HCT116 (cell line): Measurements from ENCODE around the gene GNB1. TPM values are rescaled to one million over a fixed set of nuclear protein-coding genes. Genes with fewer than 3 reads are reported as not detected.
A peak's percentile ranks its signal among the peaks of the same experiment; 100 is the strongest.
"Not testable (repeated sequence)": the region's sequence is repeated elsewhere in the genome, so short reads cannot be mapped to it uniquely, and the experiment has no call there.

Experiments used
- ATAC-seq: fragments of 200-7000 bp; cut with Tn5 transposase; 2 replicates; pipeline ENCODE4 v1.9.1; 2020; ENCODE audit warnings: mild to moderate bottlenecking, moderate library complexity
- BruUV-seq: library from RNA; stranded (reverse); fragments of 400-500 nt; replicated peaks from 2 replicates; lab custom pipeline; 2021; lab: Mats Ljungman, UMichigan
- CTCF ChIA-PET: fragments of 300-600 bp; sonication (Branson Sonifier 250); formaldehyde crosslinking; loops from one replicate; lab custom pipeline; 2021; ENCODE audit warnings: antibody characterized with exemption; lab: Charles Lee
- POLR2A ChIA-PET: fragments of 300-600, 350-600 bp; sonication (Branson Sonifier 250); formaldehyde crosslinking; loops from one replicate; lab custom pipeline; 2021; ENCODE audit warnings: antibody characterized with exemption; lab: Charles Lee
- RAD21 ChIA-PET, 2 experiments: fragments of 300-600 bp; sonication (Branson Sonifier 250); formaldehyde crosslinking; loops; one replicate each; lab custom pipeline; 2023; ENCODE audit warnings: low total read pairs in 2 of 2; ENCODE audit not compliant: uncharacterized antibody in 2 of 2, unreplicated experiment in 2 of 2, low non-redundant PET in 1 of 2; lab: Charles Lee
- DNase-seq: peaks from one replicate; pipeline ENCODE4 v3.0.0-alpha.2; 2010; ENCODE audit warnings: low read depth, low spot score
- H2AFZ ChIP-seq: fragments of 200-600 bp; shearing (Covaris generic), sonication (generic); 2 replicates; pipeline ENCODE4 v1.6.1; 2017; ENCODE audit warnings: low read depth, mixed run types, mixed read lengths, antibody characterized with exemption, low read length; ENCODE audit not compliant: poor library complexity, severe bottlenecking
- H3K27ac ChIP-seq: 2 replicates; pipeline ENCODE4 v1.5.1; 2012; ENCODE audit warnings: low read depth, low read length
- H3K27me3 ChIP-seq: fragments of 200-600 bp; sonication (generic); 2 replicates; pipeline ENCODE4 v1.6.1; 2016; ENCODE audit warnings: mixed run types, low read length, mixed read lengths; ENCODE audit not compliant: insufficient read depth
- H3K36me3 ChIP-seq, 2 experiments: fragments of 200-500 bp in 1 of 2; fragments of 200-600 bp in 1 of 2; sonication (Bioruptor generic) in 1 of 2; sonication (generic) in 1 of 2; 2 replicates each; pipeline versions ENCODE4 v1.5.1 to v1.6.1; 2014 to 2016; ENCODE audit warnings: low read length in 2 of 2, inconsistent platforms in 1 of 2, mixed read lengths in 1 of 2, mixed run types in 1 of 2; ENCODE audit not compliant: insufficient read depth in 2 of 2, control insufficient read depth in 1 of 2
- H3K4me1 ChIP-seq, 2 experiments: fragments of 200-600 bp in 1 of 2; sonication (generic) in 1 of 2; 2 replicates each; pipeline versions ENCODE4 v1.5.1 to v1.6.1; 2012 to 2017; ENCODE audit warnings: low read length in 2 of 2, inconsistent platforms in 1 of 2, mild to moderate bottlenecking in 1 of 2, mixed read lengths in 1 of 2, mixed run types in 1 of 2, moderate library complexity in 1 of 2; ENCODE audit not compliant: insufficient read depth in 2 of 2, control insufficient read depth in 1 of 2
- H3K4me2 ChIP-seq: fragments of 200-600 bp; sonication (generic); 2 replicates; pipeline ENCODE4 v1.6.1; 2017; ENCODE audit warnings: mixed run types, low read length, mixed read lengths
- H3K4me3 ChIP-seq, 2 experiments: fragments of 200-600 bp in 1 of 2; sonication (generic) in 1 of 2; replicated peaks in 1 of 2; 2 replicates each; pipeline ENCODE4 v1.5.1; 2011 to 2016; ENCODE audit warnings: low read length in 2 of 2, control low read depth in 1 of 2, low read depth in 1 of 2, mild to moderate bottlenecking in 1 of 2, mixed read lengths in 1 of 2, mixed run types in 1 of 2
- H3K79me2 ChIP-seq: fragments of 200-600 bp; sonication (generic); 2 replicates; pipeline ENCODE4 v1.6.1; 2017; ENCODE audit warnings: mild to moderate bottlenecking, mixed run types, low read length, moderate library complexity, mixed read lengths; ENCODE audit not compliant: insufficient read depth
- H3K9ac ChIP-seq: fragments of 200-600 bp; sonication (generic); 2 replicates; pipeline ENCODE4 v1.6.1; 2016; ENCODE audit warnings: low read length, mixed read lengths
- H3K9me2 ChIP-seq: fragments of 200-600 bp; sonication (generic), shearing (Covaris generic); 2 replicates; pipeline ENCODE4 v1.6.1; 2017; ENCODE audit warnings: mixed run types, mild to moderate bottlenecking, moderate library complexity; ENCODE audit not compliant: insufficient read depth
- H3K9me3 ChIP-seq, 2 experiments: fragments of 200-500 bp in 1 of 2; fragments of 200-600 bp in 1 of 2; sonication (Bioruptor generic) in 1 of 2; sonication (generic) in 1 of 2; 2 replicates each; pipeline ENCODE4 v1.6.1; 2014 to 2017; ENCODE audit warnings: low read length in 2 of 2, mixed read lengths in 2 of 2, inconsistent platforms in 1 of 2, low read depth in 1 of 2, mild to moderate bottlenecking in 1 of 2, mixed run types in 1 of 2, moderate library complexity in 1 of 2; ENCODE audit not compliant: control insufficient read depth in 1 of 2, insufficient read depth in 1 of 2
- H4K20me1 ChIP-seq: fragments of 200-600 bp; sonication (generic), shearing (Covaris generic); 2 replicates; pipeline ENCODE4 v1.6.1; 2017; ENCODE audit warnings: mixed run types, mild to moderate bottlenecking, moderate library complexity; ENCODE audit not compliant: insufficient read depth
- CEBPB ChIP-seq: IDR thresholded peaks from 2 replicates; pipeline ENCODE4 v1.6.1; 2012; ENCODE audit warnings: low read depth
- CTCF ChIP-seq, 3 experiments: fragments of 200-600 bp in 1 of 3; sonication (generic) in 1 of 3; IDR thresholded peaks in 2 of 3; conservative IDR thresholded peaks in 1 of 3; 2 replicates each; pipeline ENCODE4 v1.5.1; 2012 to 2017; ENCODE audit warnings: low read depth in 2 of 3, low read length in 2 of 3, antibody characterized with exemption in 1 of 3, borderline replicate concordance in 1 of 3, control low read depth in 1 of 3, mild to moderate bottlenecking in 1 of 3, mixed read lengths in 1 of 3, mixed run types in 1 of 3, moderate library complexity in 1 of 3; ENCODE audit not compliant: insufficient read depth in 1 of 3
- RAD21 ChIP-seq: IDR thresholded peaks from 2 replicates; pipeline ENCODE4 v1.6.1; 2012; ENCODE audit warnings: low read depth, mild to moderate bottlenecking
- intact Hi-C: fragments of 100-400 bp; cut with micrococcal nuclease; formaldehyde crosslinking; loops from 2 replicates; pipeline ENCODE4 v1.10.0; 2022
- total RNA-seq: library from RNA; stranded (reverse); gene quantifications from one replicate; pipeline ENCODE4 v1.2.1, GENCODE V29; 2021; ENCODE audit not compliant: unreplicated experiment

Gene GNB1
- total RNA-seq, 1 experiment from 2014 or later: 371 TPM

- H3K9me3 ChIP-seq, DNase-seq, H3K36me3 ChIP-seq, BruUV-seq, H2AFZ ChIP-seq, intact Hi-C loops, H3K27me3 ChIP-seq, CTCF ChIA-PET, H3K27ac ChIP-seq, H3K9me2 ChIP-seq, ATAC-seq, RAD21 ChIA-PET, H3K4me2 ChIP-seq, H3K9ac ChIP-seq, H3K4me3 ChIP-seq: not testable (repeated sequence)
- peaks cover 28% of the 10 kb centered on the region; the same call in 1 of the 2 replicates for H4K20me1 ChIP-seq
- POLR2A ChIA-PET: interaction anchor here (0.7 kb wide), 1 partner anchor 529 kb away, joined by 3 read pairs; no protein-coding TSS in a partner anchor
- peaks cover 100% of the 10 kb centered on the region for H3K79me2 ChIP-seq
- peaks cover 21 to 32% of the 10 kb centered on the region in 2 experiments for H3K4me1 ChIP-seq
These were observed 30.8 kb downstream of the GNB1 start for GRCh38 chr1:1859970-1860697.

DNA sequence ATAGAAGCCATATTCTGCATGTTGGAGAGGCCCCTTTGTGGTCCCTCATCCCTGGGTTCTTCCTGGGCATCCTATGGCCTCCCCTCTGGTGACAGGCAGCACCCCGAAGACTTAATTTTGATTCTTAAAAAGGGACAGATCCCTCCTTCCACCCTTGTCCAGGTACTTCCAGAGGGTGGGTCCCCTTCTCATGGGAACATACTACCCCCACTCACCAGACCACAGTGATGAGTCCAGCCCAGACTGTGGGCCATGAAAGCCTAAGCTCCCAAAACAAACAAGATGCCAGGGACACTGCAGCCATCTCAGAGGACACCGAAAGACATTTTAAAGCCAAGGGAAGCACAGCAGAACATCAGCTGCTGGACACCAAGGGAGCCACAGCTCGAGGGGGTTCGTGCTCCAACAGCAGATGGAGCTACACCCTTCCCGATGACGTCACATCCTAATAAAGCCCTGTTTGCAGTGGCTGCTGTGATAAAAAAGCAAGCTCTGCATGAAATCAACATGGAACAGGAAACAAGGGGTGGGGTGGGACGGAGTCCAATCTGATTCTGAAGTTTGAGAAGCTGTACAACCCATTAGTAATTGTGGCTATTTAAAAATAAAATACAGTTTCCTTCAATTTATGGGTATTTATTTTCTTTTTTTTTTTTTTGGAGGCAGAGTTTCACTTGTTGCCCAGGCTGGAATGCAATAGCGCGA lies 32.4 kb downstream of the GNB1 start:
- H2AFZ ChIP-seq: no peak overlapping the region
- DNase-seq (no peak), ATAC-seq (peak; percentile 66)
- 0 out of 4 replicates have a peak, but pooled peaks cover 0 to 5% of the 10 kb centered on the region in 2 experiments for H3K36me3 ChIP-seq
- no peak overlapping the region for H3K4me2 ChIP-seq
- ChIA-PET RAD21 (no interaction called here), CTCF (interaction anchor here (1.1 kb wide), 1 partner anchor 186 kb away, joined by 3 read pairs; no protein-coding TSS in a partner anchor), POLR2A (no interaction called here)
- H4K20me1 ChIP-seq: peaks cover 20% of the 10 kb centered on the region; the same call in 1 of the 2 replicates
- BruUV-seq: no TSS peak
- no peak overlapping the region for H3K9ac ChIP-seq
- peak overlapping the region; percentile 5; the same call in 1 of the 2 replicates for H3K27ac ChIP-seq
- intact Hi-C loops: no loop called here
- H3K4me1 ChIP-seq: peaks cover 21 to 32% of the 10 kb centered on the region in 2 experiments
- TF ChIP-seq CTCF (IDR thresholded peaks at IDR 0.05 in 2 of 3, conservative IDR thresholded peaks at IDR 0.05 in 1 of 3; ENCODE audit: borderline replicate concordance in 1 of 3, insufficient read depth in 1 of 3, low read depth in 2 of 3, low read length in 2 of 3) (peak in 2 of 3 experiments; percentile 15 to 43; a peak in 3 of 6 replicates), RAD21 (peak; percentile 21; the same call in 1 of the 2 replicates), CEBPB (no peak)
- H3K4me3 ChIP-seq: no peak overlapping the region
- H3K9me3 ChIP-seq: no peaks in the 10 kb centered on the region
- H3K9me2 ChIP-seq: no peaks in the 10 kb centered on the region
- peaks cover 100% of the 10 kb centered on the region for H3K79me2 ChIP-seq
- no peaks in the 10 kb centered on the region for H3K27me3 ChIP-seq
